ENCODE results near the gene DCTN3.
A peak's percentile ranks its signal among the peaks of the same experiment; 100 is the strongest.

The DCTN3 gene

DNA sequence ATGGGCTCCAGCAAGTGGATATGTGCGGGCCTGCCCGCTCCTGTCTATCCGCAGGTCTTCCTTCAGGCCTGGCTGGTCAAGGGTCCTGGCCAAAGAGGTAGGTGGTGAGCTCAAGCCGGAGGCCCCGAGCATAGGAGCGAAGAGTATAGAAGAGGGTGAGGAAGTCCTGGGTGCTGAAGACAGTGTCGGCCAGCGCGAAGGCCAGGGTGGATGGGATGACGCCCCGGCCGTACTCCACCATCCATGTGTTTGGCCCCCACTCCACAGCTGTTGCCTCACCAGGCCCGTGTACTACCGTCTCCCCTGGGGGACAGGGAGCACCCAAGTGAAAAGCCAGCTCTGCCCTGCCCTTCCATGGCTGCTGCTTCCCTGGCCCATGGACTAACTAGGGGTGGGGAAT is 15.3 kb upstream of the DCTN3 start:
- no peak overlapping the region for H3K4me3 ChIP-seq (ENCODE audit: low read depth, low read length)
- TF ChIP-seq, protein P1, sequence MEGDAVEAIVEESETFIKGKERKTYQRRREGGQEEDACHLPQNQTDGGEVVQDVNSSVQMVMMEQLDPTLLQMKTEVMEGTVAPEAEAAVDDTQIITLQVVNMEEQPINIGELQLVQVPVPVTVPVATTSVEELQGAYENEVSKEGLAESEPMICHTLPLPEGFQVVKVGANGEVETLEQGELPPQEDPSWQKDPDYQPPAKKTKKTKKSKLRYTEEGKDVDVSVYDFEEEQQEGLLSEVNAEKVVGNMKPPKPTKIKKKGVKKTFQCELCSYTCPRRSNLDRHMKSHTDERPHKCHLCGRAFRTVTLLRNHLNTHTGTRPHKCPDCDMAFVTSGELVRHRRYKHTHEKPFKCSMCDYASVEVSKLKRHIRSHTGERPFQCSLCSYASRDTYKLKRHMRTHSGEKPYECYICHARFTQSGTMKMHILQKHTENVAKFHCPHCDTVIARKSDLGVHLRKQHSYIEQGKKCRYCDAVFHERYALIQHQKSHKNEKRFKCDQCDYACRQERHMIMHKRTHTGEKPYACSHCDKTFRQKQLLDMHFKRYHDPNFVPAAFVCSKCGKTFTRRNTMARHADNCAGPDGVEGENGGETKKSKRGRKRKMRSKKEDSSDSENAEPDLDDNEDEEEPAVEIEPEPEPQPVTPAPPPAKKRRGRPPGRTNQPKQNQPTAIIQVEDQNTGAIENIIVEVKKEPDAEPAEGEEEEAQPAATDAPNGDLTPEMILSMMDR (IDR thresholded peaks at IDR 0.05; ENCODE audit: borderline replicate concordance, insufficient read depth, low read depth, low read length), result no peak

DNA sequence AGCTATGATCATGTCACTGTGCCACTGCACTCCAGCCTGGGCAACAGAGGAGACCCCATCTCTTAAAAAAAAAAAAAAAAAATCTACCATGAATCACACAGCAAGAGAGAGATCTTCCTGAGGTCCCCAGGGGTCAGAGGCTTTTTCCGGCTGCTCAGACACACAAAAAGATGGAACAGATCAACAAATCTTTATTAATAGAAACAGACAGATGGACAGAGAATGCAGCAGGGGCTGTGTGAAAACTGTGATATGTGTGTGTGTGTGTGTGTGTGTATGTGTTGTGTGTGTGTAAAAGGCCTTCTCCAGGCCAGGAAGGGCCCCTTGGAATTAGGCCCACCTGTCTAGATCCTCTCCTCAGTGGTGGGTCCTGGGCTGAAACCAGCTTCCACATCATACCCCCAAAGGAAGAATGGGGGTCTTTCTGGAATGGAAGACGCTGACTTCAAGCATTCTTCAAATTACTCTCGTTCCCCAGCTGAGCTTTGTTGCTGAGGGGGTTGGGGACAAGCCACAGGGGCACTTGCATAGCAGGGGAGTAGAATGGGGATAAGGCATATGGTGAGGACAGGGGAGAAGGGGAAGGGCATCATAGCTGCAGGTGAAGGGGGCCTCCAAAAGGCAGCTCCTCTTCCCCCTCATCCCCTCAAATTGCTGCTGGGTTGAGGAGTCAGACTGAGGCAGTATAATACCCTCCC is 14.4 kb upstream of the DCTN3 start:
- H3K4me3 ChIP-seq (ENCODE audit: low read depth, low read length), result no peak overlapping the region
- TF ChIP-seq, protein P1 (IDR thresholded peaks at IDR 0.05; ENCODE audit: borderline replicate concordance, insufficient read depth, low read depth, low read length), result no peak

DNA sequence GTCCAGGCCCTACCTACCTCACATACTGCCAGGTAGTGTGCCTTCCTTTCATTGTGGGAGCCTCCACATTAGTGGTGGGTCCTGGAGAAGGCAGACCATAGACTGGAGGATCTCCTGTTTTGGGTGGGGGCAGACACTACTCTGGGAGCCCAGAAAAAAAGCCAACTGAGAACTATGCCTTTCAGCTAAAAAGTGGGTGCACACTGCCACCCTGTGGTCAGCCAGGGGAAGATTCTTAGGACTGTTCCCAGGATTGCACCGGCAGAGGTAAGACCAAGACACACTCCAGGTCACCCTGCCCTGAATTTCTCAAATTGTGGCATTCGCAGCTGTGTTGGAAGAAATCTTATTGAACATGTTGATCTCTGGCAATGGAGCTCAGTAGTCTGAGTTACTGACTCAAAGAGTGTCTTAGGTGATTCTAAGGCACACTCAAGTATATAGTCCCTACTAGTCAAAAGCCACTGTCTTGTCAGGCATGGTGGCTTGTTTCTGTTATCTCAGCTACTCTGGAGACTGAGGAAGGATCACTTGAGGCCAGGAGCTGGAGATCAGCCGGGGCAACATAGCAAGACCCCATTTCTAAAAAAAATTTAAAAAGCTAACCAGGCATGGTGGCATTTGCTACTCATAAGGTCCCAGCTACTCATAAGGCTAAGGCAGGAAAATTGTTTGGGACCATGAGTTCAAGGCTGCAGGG is 13.7 kb upstream of the DCTN3 start:
- TF ChIP-seq, protein P1 (IDR thresholded peaks at IDR 0.05; ENCODE audit: borderline replicate concordance, insufficient read depth, low read depth, low read length), result peak; percentile 80
- no peak overlapping the region for H3K4me3 ChIP-seq (ENCODE audit: low read depth, low read length)

DNA sequence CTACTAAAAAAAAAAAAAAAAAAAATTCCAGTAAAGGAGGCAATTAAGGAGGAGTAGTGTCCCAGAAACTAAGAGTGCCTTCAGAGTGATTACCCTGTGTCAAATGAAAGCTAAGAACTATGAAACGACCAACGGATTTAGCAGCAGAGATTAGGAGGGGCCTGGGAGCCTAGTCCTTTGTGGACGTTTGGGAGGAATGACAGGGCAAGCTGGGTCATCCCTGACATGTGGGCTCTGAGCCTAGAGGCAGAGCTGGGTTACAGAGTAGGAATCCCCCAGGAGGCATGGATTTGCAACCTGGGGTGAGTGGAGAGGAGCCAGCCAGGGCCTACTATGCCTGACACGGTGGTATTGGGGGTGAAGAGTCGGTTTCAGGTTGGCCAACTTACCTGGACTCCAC is 12.9 kb upstream of the DCTN3 start:
- no peak overlapping the region for H3K4me3 ChIP-seq (ENCODE audit: low read depth, low read length)
- TF ChIP-seq, protein P1 (IDR thresholded peaks at IDR 0.05; ENCODE audit: borderline replicate concordance, insufficient read depth, low read depth, low read length), result no peak

DNA sequence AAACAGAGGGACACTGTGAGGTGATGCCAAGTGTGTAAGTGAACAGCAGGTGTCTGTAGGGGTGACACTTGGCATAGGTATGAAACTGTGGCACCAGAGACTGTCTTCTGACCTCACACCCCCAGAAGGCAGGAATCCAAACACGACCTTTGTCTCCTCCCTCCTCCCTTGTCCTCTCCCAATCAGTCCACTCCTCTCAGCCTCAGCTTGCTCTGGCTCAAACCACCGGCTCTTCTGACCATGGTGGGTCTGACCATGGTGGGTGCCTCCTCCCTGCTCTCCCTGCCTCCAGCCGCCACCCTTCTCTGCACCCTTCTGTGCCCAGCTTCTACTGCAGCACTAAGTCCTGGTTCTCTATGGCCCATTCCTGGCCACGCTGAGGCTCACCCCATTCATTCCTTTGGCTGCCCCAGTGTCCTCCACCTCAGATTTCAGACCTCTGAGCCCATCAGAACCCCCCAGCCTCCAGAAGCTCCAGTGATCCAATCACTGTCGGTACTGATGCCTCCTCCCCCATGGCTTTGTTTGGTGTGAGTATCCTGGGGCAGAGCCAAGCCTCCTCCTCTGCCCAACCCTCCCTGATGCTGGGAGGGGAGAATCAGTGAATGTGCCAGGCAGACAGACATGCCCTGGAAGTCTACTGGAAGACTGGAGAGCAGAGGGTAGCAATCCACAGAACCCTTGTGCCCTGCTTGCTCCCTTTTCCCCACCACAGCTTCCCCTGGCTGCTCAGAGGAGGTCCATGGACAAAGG is 10.3 kb upstream of the DCTN3 start:
- no peak overlapping the region for H3K4me3 ChIP-seq (ENCODE audit: low read depth, low read length)
- TF ChIP-seq, protein P1 (IDR thresholded peaks at IDR 0.05; ENCODE audit: borderline replicate concordance, insufficient read depth, low read depth, low read length), result no peak

DNA sequence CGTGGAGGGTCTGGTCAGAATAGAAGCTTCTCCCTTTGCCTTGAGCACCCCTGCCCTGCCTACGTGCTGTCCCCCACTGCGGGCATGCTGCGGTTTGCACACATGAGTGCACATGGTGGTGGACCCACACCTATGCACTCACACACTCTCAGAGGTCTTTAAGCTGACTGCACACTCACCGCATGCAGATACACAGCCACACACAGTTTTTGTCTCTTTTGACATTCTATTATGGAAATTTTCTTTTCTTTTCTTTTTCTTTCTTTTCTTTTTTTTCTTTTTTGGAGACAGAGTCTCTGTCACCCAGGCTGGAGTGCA is 9.2 kb upstream of the DCTN3 start:
- H3K4me3 ChIP-seq (ENCODE audit: low read depth, low read length), result no peak overlapping the region
- TF ChIP-seq, protein P1 (IDR thresholded peaks at IDR 0.05; ENCODE audit: borderline replicate concordance, insufficient read depth, low read depth, low read length), result no peak

All from GM12875 (cell line).